HEK293T (cell line): ENCODE measurements around the gene HCFC1R1.
"Not testable (repeated sequence)": the region's sequence is repeated elsewhere in the genome, so short reads cannot be mapped to it uniquely, and the experiment has no call there.

Experiments used
- ARNT ChIP-seq: fragments of 450-650 bp; IDR thresholded peaks from 2 replicates; pipeline ENCODE4 v1.6.1; 2017; ENCODE audit warnings: mild to moderate bottlenecking
- BHLHE40 ChIP-seq: fragments of 450-650 bp; IDR thresholded peaks from 2 replicates; pipeline ENCODE4 v1.6.1; 2016; ENCODE audit warnings: mild to moderate bottlenecking, moderate library complexity, borderline replicate concordance
- CTBP1 ChIP-seq: fragments of 450-650 bp; IDR thresholded peaks from 2 replicates; pipeline ENCODE4 v1.6.1; 2016; ENCODE audit warnings: borderline replicate concordance
- ELF4 ChIP-seq: fragments of 450-650 bp; IDR thresholded peaks from 2 replicates; pipeline ENCODE4 v1.6.1; 2017; ENCODE audit warnings: antibody characterized with exemption
- FOXA1 ChIP-seq: fragments of 450-650 bp; IDR thresholded peaks from 2 replicates; pipeline ENCODE4 v1.6.1; 2016; ENCODE audit warnings: mild to moderate bottlenecking
- FOXM1 ChIP-seq: fragments of 450-650 bp; IDR thresholded peaks from 2 replicates; pipeline ENCODE4 v1.6.1; 2017; ENCODE audit warnings: mild to moderate bottlenecking, borderline replicate concordance
- HDGF ChIP-seq: fragments of 450-650 bp; IDR thresholded peaks from 2 replicates; pipeline ENCODE4 v1.6.1; 2017; ENCODE audit warnings: antibody characterized with exemption, borderline replicate concordance
- NFRKB ChIP-seq: fragments of 450-650 bp; IDR thresholded peaks from 2 replicates; pipeline ENCODE4 v1.6.1; 2016; ENCODE audit warnings: mild to moderate bottlenecking, moderate library complexity
- ZNF384 ChIP-seq: fragments of 450-650 bp; IDR thresholded peaks from 2 replicates; pipeline ENCODE4 v1.6.1; 2016

- not testable (repeated sequence) for TF ChIP-seq NFRKB, HDGF, CTBP1, ARNT, FOXA1, FOXM1, BHLHE40, ELF4, ZNF384
These were observed 45.4 kb upstream of the HCFC1R1 start for GRCh38 chr16:3069146-3069545.
